ENCODE measurements around the gene PARP1. TPM values are rescaled to one million over a fixed set of nuclear protein-coding genes. Genes with fewer than 3 reads are reported as not detected.

PARP1 gene
- total RNA-seq, 4 donors from 2014 or later: 62.3 to 76.9 (median 63.4) TPM

- DNase-seq (ENCODE audit: low spot score) (no peak), ATAC-seq (ENCODE audit: low FRiP score) (no peak)
- TF ChIP-seq CTCF (IDR thresholded peaks at IDR 0.05): no peak
Measured at GRCh38 chr1:226406401-226406881, 1.5 kb downstream of the PARP1 start.

GRCh38 chr1:226405411-226405988 lies 2.4 kb downstream of the PARP1 start:
- ATAC-seq (ENCODE audit: low FRiP score): no peak
- no peak for TF ChIP-seq CTCF (IDR thresholded peaks at IDR 0.05)
- no peak for DNase-seq (ENCODE audit: low spot score)

GRCh38 chr1:226404904-226405222 lies 3.0 kb downstream of the PARP1 start:
- no peak for TF ChIP-seq CTCF (IDR thresholded peaks at IDR 0.05)
- ATAC-seq (ENCODE audit: low FRiP score) (no peak), DNase-seq (ENCODE audit: low spot score) (no peak)

- no peak for ATAC-seq (ENCODE audit: low FRiP score)
- TF ChIP-seq CTCF (IDR thresholded peaks at IDR 0.05): no peak
- DNase-seq (ENCODE audit: low spot score): no peak
Measured at GRCh38 chr1:226404063-226404903, 3.6 kb downstream of the PARP1 start.

- no peak for DNase-seq (ENCODE audit: low spot score)
- no peak for ATAC-seq (ENCODE audit: low FRiP score)
- TF ChIP-seq CTCF (IDR thresholded peaks at IDR 0.05): no peak
Measured at GRCh38 chr1:226403201-226404034, 4.5 kb downstream of the PARP1 start.

- TF ChIP-seq CTCF (IDR thresholded peaks at IDR 0.05): no peak
- no peak for ATAC-seq (ENCODE audit: low FRiP score)
- no peak for DNase-seq (ENCODE audit: low spot score)
Measured at GRCh38 chr1:226402739-226403165, 5.1 kb downstream of the PARP1 start.

Data from omental fat pad (tissue), 4 donors.